HG02943 (cell line): ENCODE data around the gene ATP2A2.
"Not testable (repeated sequence)": the region's sequence is repeated elsewhere in the genome, so short reads cannot be mapped to it uniquely, and the experiment has no call there.

Source experiments
- ATAC-seq: cut with Tn5 transposase; IDR thresholded peaks from one replicate; pipeline ENCODE4 v1.9.1; 2021; ENCODE audit warnings: mild to moderate bottlenecking, low read depth, moderate library complexity; ENCODE audit not compliant: unreplicated experiment

Gene ATP2A2

GRCh38 chr12:110280779-110281548, at the start of gene ATP2A2:
ATP2A2 (plus strand) TSS chr12:110281247; CDS start chr12:110281790, 543 bp downstream.
- peak; percentile 65 for ATAC-seq

DNA sequence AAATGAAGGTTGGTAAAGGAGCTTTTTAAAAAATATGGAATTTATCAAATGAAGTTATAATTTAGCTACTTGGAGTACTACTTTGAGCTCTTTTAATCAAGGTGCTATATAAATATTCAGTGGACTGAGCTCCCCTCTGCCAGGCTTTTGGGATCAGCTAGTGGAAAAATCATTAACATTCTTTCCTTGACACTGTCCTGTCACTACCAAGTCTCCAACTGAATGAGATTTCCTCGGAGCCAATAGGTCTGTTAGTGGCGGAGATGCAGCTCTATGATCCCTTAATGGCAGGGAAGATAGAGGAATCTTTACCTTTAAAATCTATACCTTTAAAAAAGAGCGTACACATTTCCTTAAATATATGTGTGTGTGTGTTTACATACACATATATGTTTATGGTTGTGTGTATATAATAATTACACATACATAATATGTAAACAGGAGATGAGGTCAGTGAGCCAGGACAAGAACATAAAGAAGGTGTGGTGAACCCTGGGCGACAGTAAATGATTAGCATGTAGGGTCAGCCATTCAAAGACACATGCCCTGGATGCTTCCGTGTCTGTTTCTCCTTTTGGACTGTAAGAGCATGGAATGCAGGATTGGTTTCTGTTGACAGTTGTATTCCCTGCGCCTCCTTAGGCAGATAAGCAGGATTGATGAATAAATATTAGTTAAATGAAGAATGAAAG, 47.7 kb upstream of the ATP2A2 start:
- no peak for ATAC-seq

DNA sequence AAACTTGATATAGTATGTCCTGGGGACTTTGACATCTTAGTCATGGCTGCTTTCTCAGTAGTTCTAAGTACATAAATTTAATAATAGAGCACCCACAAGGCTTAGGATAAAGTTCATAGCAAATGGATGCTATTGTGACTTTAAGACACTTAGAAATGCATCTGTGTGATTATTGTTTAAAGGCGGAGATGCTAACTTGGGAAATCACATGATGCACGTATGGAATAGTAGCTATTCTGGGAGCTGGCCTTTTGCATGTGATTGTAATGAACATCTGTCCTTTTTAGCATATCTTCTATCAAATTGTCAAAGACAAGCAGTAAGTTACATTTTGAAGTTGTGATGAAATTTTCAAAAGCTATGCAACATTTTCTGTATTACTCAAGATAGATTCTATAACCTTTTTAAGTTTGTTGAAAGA, 46.7 kb upstream of the ATP2A2 start:
- ATAC-seq, result no peak

- ATAC-seq, result no peak
Measured at GRCh38 chr12:110234755-110235154, 46.3 kb upstream of the ATP2A2 start.

DNA sequence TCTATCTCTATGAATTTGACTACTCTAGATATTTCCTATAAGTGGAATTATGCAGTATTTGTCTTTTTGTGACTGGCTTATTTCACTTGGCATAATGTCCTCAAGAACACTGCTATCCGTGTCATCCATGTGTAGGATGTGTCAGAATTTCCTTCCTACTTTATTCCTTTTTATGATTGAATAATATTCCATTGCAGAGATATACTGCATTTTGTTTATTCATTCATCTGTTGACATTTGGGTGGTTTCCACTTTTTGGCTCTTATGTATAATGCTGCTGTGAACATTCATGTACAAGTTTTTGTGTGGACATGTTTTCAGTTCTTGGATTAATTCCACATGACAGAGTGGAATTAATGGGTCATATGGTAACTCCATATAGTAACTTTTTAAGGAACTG, 45.7 kb upstream of the ATP2A2 start:
- ATAC-seq, result no peak

DNA sequence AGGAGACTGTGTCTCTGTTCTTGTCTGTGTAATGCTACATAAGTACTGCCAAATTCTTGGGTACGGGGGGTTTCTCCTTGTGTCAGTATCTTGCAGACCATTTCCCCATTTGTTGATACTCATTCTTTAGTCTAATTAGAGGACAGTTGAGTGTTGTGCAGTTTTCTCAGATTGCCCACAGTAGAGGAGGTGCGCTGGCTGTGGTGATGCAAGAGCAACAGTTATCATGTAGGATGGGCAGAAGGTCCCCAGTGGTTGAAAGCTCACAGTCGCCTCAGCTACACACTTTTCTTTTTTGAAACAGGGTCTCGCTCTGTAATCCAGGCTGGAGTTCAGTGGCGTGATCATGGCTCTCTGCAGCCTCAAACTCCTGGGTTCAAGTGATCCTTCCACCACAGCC, 37.8 kb upstream of the ATP2A2 start:
- ATAC-seq, result no peak

DNA sequence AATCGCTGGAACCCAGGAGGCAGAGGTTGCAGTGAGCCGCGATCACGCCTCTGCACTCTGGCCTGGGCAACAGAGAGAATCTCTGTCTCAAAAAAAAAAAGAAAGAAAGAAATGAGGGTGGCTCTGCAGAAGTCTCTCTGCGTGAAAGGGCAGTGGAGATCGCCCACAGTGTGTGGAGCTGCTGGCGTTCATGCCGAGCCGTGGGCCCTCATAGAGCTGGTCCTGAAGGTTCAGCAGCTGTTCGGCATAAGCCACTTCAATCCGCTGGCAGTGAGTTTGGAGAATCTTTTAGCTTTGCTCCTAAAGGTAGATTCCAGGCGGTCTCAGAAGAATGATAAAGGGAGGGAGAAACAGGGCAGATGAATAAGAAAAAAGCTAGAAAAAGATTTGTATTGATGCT, 36.7 kb upstream of the ATP2A2 start:
- no peak for ATAC-seq

DNA sequence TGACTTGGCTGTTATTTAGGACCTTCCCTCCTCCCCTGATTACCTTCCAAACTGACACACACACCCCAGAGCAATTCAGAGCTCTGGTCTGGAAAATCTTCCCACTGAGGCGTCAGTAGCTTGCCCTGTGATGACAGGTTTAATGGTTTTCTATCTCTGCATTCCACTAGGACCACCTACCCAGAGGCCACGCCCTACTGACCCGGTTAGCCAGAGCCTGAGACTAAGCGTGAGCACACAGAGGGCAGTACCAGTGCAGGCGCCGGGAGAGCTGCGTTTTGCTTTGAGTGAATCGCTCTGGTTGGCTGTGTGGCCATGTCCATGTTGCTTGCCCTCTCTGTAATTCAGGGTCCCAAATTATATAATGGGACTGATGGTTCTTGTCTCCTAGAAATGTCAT, 36.2 kb upstream of the ATP2A2 start:
- ATAC-seq, result no peak

DNA sequence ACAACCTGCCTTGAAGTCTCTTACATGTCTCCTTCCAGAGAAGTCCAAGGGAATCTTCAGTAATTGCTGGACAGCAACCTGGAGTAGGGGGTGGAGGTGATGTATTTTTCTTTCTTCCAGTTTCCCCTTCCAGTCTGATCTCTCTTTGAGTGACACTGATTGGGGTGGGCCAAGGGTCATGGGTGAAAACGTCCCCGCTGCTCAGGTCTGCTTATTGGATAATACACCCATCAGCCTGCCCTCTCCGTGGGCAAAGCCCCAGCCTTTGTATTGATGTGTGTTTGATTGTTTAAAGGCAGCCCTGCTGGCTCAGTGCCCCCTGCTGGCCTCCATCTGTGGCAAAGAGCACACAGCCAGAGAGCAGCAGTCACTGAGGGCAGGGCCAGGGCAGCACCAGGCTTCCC, 35.7 kb upstream of the ATP2A2 start:
- no peak for ATAC-seq

GRCh38 chr12:110246636-110247339, 34.3 kb upstream of the ATP2A2 start:
- ATAC-seq, result no peak

DNA sequence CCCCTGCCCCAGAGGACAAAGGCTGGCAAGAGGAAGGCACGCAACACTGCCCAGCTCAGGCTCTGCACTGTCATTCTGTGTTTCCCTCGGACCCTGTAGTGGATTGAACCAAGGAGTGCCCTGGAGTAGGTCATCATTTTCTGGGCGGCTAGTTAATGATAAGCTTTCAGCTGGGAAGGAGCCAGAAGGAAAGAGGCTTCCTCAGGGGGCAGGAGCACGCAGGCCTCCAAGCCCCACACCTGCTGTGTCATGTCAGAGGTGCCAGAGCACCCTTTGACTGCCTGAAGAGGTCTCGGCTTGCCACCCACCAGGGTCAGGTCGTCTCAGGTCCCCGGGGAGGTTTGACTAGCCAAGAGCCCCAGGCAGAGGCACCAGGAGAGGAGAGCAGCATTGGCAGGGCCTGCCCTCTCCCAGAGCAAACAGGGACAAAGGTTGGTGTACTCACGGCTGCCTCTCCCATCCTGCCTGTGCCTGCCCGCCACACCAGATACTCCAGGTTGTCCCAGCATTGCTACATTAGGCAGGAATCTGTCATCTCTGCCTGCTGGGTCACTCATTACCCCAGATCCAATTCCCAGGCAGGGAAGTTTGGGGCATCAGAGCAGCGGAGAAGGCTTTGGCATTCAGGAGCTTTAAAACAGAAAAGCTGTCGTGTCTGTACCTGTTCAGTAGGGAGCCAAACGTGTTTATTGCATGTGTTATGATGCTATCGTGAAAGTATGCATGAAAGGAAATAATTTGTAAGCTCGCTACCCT, 33.5 kb upstream of the ATP2A2 start:
- no peak for ATAC-seq

DNA sequence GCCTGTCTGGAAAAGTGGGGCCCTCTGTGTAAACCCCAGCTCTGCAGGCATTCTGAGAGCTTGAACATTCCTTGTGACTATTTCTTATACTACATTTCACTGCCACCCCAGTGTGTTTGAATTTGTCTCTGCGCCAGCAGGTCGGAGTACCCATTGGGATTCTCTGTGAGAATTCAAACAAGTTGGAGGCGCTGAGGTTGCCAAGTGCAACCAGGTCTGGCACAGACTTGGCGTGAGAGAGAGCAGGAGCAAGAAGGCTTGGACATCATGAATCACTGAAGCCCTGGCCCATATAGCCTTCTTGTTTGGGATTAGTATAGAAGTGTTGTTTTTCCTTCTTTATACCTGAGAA, 33.0 kb upstream of the ATP2A2 start:
- ATAC-seq, result no peak

DNA sequence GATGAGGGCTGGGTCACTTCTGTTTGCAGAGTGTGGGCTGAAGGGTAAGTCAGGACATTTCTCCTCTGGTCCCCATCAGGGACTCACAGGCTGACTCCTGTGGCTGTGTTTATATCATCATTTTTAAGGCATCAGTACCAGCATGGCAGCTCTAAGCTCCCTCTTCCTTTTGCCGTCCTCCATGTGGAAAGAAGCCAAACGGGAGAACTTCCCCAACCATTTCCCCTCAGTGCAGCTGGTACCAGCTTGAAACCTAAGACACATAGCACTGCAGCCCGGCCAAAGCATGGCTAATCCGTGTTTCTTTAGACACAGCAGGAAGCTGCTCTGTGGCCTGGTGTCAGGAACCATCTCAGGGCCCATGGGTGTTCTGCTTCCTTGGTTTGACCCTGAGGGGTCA, 31.9 kb upstream of the ATP2A2 start:
- ATAC-seq, result no peak

DNA sequence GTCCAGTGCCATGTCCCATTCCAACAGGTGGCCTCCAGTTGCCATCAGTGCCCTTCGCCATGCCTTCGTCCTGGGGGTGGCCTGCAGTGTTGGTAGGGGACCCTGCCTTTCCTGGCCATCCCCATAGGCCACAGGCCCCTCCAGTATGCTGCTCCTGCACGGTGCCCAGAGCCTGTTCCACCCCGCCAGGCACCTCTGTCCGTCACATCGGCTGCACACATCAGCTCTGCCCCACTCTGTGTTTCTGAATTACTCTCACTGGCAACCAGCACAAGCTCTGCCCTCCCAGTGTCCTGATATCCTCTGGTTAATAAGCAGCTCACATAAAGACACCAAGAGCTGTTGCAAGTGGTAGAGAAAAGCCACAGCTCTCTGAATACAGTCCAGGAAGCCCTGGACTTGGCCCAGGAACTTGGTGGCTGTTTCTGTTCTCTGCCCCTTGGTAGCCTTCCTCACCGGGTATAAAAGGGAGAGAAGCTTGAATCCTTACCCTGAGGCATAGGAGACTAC, 31.3 kb upstream of the ATP2A2 start:
- ATAC-seq, result no peak

GRCh38 chr12:110251381-110251780, 29.7 kb upstream of the ATP2A2 start:
- no peak for ATAC-seq

GRCh38 chr12:110252716-110253115, 28.3 kb upstream of the ATP2A2 start:
- no peak for ATAC-seq

GRCh38 chr12:110253176-110253575, 27.9 kb upstream of the ATP2A2 start:
- no peak for ATAC-seq

DNA sequence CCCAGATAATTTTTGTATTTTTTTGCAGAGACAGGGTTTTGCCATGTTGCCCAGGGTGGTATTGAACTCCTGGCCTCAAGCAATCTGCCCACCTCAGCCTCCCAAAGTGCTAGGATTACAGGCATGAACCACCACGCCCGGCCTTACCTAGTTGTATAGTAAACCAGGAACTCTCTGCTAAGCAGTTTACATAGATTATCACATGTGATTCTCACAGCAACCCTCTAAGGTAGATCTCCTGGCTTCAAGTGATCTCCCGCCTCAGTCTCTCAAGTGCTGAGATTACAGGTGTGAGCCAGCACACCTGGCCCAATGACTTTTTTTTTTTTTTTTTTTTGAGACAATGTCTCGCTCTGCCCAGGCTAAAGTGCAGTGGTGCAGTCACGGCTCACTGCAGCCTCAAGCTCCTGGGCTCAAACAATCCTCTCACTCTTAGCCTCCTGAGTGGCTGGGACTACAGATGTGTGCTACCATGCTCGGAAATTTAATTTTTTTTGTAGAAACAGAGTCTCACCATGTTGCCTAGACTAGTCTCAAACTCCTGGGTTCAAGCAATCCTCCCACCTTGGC, 26.0 kb upstream of the ATP2A2 start:
- no peak for ATAC-seq

GRCh38 chr12:110255890-110256456, 25.1 kb upstream of the ATP2A2 start:
- not testable (repeated sequence) for ATAC-seq
